GM12872 (cell line): ENCODE measurements around the gene AHI1.

Source experiments
- CTCF ChIP-seq: IDR thresholded peaks from 3 replicates; pipeline ENCODE4 v1.5.1; 2011; ENCODE audit warnings: low read depth, mild to moderate bottlenecking, low read length, moderate library complexity; ENCODE audit not compliant: insufficient read depth

Gene AHI1

GRCh38 chr6:135360222-135360621, 137.3 kb downstream of the AHI1 start:
- TF ChIP-seq CTCF: no peak

- no peak for TF ChIP-seq CTCF
These were observed 138.6 kb downstream of the AHI1 start for GRCh38 chr6:135358985-135359384.

GRCh38 chr6:135358251-135358821, 139.2 kb downstream of the AHI1 start:
- TF ChIP-seq CTCF: no peak

GRCh38 chr6:135354407-135354806, 143.1 kb downstream of the AHI1 start:
- TF ChIP-seq CTCF: no peak

GRCh38 chr6:135353113-135353512, 144.4 kb downstream of the AHI1 start:
- no peak for TF ChIP-seq CTCF

GRCh38 chr6:135351635-135352034, 145.9 kb downstream of the AHI1 start:
- TF ChIP-seq CTCF: no peak

- TF ChIP-seq CTCF: no peak
These were observed 149.7 kb downstream of the AHI1 start for GRCh38 chr6:135347887-135348286.
